RKO (cell line): Measurements from ENCODE around the gene APBB2.
A peak's percentile ranks its signal among the peaks of the same experiment; 100 is the strongest.
"Not testable (repeated sequence)": the region's sequence is repeated elsewhere in the genome, so short reads cannot be mapped to it uniquely, and the experiment has no call there.

ENCODE experiments used
- DNase-seq: peaks from one replicate; pipeline ENCODE4 v3.0.0-alpha.2; 2016; ENCODE audit warnings: low spot score

The APBB2 gene

GRCh38 chr4:40905414-40905813, 308.9 kb downstream of the APBB2 start:
- DNase-seq: no peak

DNA sequence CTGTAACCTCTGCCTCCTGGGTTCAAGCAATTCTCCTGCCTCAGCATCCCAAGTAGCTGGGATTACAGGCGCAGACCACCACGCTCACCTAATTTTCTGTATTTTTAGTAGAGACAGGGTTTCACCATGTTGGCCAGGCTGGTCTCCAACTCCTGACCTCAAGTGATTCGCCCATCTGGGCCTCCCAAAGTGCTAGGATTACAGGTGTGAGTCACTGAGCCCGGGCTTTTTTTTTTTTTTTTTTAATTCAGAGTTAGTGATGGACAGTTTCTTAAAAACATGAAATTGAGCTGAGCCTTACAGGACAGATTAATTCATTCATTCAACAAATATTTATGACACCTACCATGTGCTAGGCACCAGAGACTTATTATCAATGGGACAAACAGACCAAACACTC, 313.8 kb downstream of the APBB2 start:
- not testable (repeated sequence) for DNase-seq

- peak; percentile 71 for DNase-seq
Observed at GRCh38 chr4:40897557-40898203, 316.7 kb downstream of the APBB2 start.

DNA sequence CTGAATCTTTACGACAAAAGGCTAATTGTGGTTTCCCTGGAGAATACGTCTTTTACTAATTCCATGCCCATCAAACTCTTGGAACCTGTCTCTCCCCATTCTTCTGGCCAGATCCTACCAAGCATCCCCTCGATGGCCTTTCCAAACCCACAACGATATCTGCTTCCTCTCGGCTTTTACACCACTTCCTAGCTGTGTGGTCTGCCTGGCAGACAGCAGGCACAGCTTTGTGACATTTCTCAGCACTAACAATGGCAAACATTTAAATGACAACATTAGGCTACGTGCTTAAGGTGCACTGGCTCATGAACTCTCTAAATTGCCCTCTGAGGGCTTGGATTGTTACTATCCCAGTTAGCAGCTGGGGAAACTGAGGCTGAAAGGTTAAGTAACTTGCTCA, 323.6 kb downstream of the APBB2 start:
- DNase-seq: no peak

GRCh38 chr4:40890199-40890598, 324.1 kb downstream of the APBB2 start:
- no peak for DNase-seq

DNA sequence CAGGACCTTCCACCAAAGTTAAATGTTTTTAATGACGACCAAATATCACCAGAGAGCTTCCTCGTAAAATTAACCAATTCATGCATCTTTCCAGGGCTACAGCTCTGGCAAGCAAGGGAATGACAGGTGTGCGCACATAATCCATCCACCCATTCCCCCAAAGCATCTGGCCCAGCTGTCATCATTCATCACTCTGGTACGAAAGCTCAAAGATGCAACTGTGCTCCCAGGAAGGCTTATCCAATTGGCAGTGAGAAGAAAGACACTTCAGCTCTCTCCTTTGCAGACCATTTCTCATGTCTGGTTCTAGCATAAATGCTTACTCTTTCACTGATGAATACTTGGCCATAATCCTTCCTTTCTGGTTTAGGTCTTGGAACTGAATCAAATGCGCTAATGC, 325.4 kb downstream of the APBB2 start:
- DNase-seq: no peak

DNA sequence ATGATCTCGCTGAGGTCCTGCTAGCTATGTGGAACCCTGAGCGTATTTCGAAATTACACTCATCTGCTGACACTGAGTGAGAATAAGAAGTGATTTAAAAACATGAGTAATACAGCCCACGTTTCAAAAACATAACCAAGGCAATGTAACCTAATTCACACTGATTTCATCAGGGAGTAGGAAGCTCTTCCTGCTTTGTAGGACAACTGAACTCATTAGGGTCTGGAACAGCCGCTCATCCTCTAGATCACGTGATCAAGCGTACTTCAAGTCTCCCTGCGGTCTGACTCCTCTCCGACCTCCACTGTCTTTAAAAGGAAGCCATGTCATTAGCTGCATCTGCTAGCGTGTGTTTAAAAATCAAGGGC, 326.6 kb downstream of the APBB2 start:
- no peak for DNase-seq

GRCh38 chr4:40886931-40887763, 327.2 kb downstream of the APBB2 start:
- no peak for DNase-seq

DNA sequence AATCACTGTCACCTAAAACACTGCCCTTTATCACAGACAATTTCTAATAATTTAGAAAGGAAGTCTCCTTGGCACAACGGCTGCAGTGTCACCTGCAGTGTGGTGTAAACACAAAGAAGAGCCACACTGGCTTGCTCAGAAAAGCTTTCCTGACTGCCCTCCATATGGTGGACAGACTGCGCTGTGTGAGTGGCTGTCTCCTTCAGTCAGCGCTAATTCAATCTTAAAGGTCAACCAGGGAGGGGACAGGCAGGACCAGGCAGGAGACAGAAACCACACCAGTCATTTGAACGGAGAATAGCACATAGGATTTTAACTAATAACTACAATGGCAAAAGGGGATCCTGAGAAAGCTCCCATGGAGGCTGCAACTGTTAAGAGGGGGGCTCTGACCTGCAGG, 332.5 kb downstream of the APBB2 start:
- no peak for DNase-seq

GRCh38 chr4:40881096-40881495, 333.2 kb downstream of the APBB2 start:
- DNase-seq: no peak

DNA sequence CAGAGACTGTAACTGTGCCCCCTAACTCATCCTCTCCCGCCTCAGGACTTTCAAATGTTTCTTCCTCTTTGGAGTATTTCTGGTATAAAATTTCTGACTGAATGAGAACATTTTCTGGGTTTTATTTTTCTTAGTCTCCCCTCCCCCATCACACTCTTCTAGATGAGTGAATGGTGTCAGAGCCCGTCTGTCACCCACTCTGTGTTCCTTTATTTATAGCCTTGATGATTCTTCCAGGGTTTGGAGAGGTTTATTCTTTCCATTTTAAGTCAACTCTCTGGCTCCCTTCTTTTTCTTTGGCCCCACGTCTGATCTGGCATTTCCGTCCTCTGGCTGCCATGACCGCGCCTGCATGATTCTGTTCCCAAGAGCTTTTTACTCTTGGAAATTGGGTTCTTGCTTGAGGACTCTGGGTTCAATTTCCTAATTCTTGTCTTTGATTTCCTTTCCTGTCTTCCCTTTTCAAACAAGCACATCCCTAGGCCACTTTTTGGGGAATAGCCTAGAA, 335.7 kb downstream of the APBB2 start:
- no peak for DNase-seq

DNA sequence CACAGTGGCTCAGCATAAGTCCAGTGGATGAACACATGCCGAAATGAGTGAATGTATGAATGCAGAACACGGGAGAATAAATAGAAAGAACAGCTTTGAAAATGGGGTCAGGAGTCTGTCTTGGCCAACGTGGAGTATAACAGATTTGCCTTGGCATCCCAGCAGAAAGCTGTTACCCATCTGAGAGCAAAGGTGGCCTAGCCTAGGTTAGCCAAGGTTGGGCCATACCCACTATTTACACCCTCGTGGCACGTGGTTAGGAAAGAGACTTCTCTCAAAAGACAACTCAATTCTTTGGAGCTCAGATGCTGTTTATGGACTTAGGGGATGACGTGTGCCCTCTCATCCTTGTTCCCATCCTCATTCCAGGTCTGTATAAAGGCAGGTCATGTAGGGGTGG, 337.3 kb downstream of the APBB2 start:
- DNase-seq: no peak

DNA sequence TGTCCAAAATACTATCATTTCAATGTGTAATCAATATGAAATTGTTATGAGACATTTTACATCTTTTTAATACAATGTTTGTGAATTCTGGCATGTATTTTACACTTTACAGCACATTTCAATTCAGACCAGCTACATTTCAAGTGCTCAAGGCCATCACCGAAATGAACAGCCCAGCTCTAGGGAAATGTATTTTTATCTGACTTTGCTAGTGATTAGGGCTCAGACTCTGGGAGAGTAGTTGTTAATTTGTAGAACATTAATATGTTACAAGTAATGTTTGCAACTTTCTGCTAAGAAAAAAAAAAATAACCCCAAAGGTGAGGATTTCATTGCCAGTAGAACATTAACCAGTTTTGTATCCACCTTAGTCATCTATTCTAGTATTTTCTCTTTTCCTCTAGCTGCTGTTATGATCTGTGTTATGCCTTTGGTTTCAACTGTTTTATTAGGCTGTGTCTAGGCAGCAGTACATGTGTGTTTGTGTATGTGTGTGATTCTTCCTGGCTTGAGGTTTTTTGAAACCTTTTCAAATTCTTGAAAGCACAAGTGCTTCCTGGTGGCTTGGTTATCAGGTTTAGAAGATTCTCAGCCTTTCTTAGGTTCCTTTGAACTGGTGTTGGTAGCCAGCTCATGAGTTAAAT, 338.7 kb downstream of the APBB2 start:
- no peak for DNase-seq

- DNase-seq: no peak
Observed at GRCh38 chr4:40874901-40875300, 339.4 kb downstream of the APBB2 start.

DNA sequence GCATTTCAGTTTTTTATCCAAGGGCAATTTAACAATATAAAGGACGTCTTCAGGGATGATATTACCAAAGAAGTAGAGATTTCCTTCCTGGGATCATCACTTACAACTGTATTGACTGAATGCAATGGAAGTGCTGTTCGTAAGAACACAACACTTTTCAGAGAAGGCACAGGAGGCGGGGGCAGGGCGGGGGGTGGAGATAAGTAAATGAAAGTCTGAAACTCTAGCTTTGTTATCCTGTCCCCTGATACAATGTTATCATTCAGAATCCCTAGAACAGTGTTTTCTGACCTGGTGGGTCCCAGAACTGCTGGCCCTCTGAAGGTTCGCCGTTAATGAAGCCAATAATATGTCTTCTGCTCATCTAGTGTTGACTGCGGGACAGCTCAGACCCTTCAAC, 340.0 kb downstream of the APBB2 start:
- DNase-seq: no peak

GRCh38 chr4:40871695-40872250, 342.6 kb downstream of the APBB2 start:
- DNase-seq: no peak

- DNase-seq: no peak
Observed at GRCh38 chr4:40870150-40870549, 344.2 kb downstream of the APBB2 start.

GRCh38 chr4:40865696-40866095, 348.6 kb downstream of the APBB2 start:
- DNase-seq: no peak

- DNase-seq: no peak
Observed at GRCh38 chr4:40864531-40864930, 349.8 kb downstream of the APBB2 start.

DNA sequence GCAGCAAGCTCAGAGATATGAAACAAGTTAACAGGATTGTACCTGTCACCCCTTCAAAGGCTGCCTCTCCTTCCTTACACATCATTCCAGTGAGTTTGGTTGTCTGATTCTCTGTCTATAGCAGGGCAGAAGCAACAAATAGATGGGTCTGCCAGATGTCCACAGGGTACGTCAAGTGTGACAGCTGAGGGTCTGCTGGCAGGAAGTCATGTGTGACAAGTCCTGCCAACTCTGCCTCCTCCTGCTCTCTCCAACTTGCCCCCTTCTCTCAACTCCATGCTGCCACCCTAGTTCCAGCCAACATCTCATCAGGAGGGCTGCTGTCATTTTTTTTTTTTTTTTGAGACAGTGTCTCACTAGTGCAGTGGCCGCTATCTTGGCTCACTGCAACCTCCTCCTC, 355.4 kb downstream of the APBB2 start:
- no peak for DNase-seq

GRCh38 chr4:40857956-40858355, 356.4 kb downstream of the APBB2 start:
- no peak for DNase-seq

GRCh38 chr4:40856840-40857362, 357.4 kb downstream of the APBB2 start:
- DNase-seq: no peak
